Naive thymus-derived CD8-positive, alpha-beta T cell (primary cell): Measurements from ENCODE around the gene SRPK2. TPM values are rescaled to one million over a fixed set of nuclear protein-coding genes. Genes with fewer than 3 reads are reported as not detected.
A peak's percentile ranks its signal among the peaks of the same experiment; 100 is the strongest.
"Not testable (repeated sequence)": the region's sequence is repeated elsewhere in the genome, so short reads cannot be mapped to it uniquely, and the experiment has no call there.

Source experiments
- ATAC-seq, 2 donors: fragments of 150-1000 bp; cut with Tn5 transposase in 1 of 2; sonication (Bioruptor Pico), chemical (Tn5 transposase) in 1 of 2; 1 replicate in 1 of 2; 2 replicates in 1 of 2; pipeline ENCODE4 v1.10.0; 2021; ENCODE audit warnings: mild to moderate bottlenecking in 2 of 2, moderate library complexity in 2 of 2
- POLR2A ChIA-PET: fragments of 350-600 bp; sonication (Branson Sonifier 250); formaldehyde crosslinking; loops from one replicate; lab custom pipeline; 2021; ENCODE audit warnings: antibody characterized with exemption; lab: Charles Lee
- DNase-seq, 10 donors: peaks; one replicate each; pipeline versions ENCODE4 v3.0.0 to v3.0.0-alpha.2; 2020 to 2022
- H3K27ac Mint-ChIP-seq, 10 donors: one replicate each; pipeline ENCODE4 v1.8.0; 2020 to 2022; ENCODE audit warnings: mild to moderate bottlenecking in 10 of 10, mixed read lengths in 10 of 10, moderate library complexity in 4 of 10, inconsistent platforms in 1 of 10
- H3K27me3 Mint-ChIP-seq, 5 donors: one replicate each; pipeline ENCODE4 v1.8.0; 2021 to 2022; ENCODE audit warnings: mixed read lengths in 5 of 5
- H3K36me3 Mint-ChIP-seq, 3 donors: one replicate each; pipeline ENCODE4 v1.8.0; 2020 to 2022; ENCODE audit warnings: mixed read lengths in 3 of 3, mild to moderate bottlenecking in 2 of 3, inconsistent platforms in 1 of 3
- H3K4me1 Mint-ChIP-seq, 4 donors: one replicate each; pipeline ENCODE4 v1.8.0; 2021 to 2022; ENCODE audit warnings: mixed read lengths in 4 of 4
- H3K4me3 Mint-ChIP-seq, 10 donors: one replicate each; pipeline ENCODE4 v1.8.0; 2020 to 2022; ENCODE audit warnings: mild to moderate bottlenecking in 10 of 10, mixed read lengths in 10 of 10, moderate library complexity in 6 of 10, inconsistent platforms in 1 of 10
- H3K9me3 Mint-ChIP-seq, 9 donors: one replicate each; pipeline ENCODE4 v1.8.0; 2020 to 2022; ENCODE audit warnings: mixed read lengths in 9 of 9, mild to moderate bottlenecking in 3 of 9, inconsistent platforms in 1 of 9, moderate library complexity in 1 of 9
- polyA plus RNA-seq, 3 donors: library from polyadenylated mRNA; unstranded; fragments of 300-500 nt; fragmentation: Illumina TruSeq; gene quantifications; one replicate each; pipeline ENCODE4 v1.2.3, GENCODE V29; 2021
- total RNA-seq, 8 experiments: library from RNA in 2 of 8; stranded (reverse) in 2 of 8; gene quantifications; one replicate each; pipeline ENCODE4 v1.2.3 and lab custom pipeline; 2021 to 2026

Gene SRPK2
- total RNA-seq (10 to 100 TPM; 39.2 to 40.4 TPM), polyA plus RNA-seq (10 to 100 TPM; 39.5 to 47.1 (median 41.4) TPM), total RNA-seq (lab: John Stamatoyannopoulos, UW) (42.1 to 54.6 (median 53.5) reads per million in 6 experiments)

DNA sequence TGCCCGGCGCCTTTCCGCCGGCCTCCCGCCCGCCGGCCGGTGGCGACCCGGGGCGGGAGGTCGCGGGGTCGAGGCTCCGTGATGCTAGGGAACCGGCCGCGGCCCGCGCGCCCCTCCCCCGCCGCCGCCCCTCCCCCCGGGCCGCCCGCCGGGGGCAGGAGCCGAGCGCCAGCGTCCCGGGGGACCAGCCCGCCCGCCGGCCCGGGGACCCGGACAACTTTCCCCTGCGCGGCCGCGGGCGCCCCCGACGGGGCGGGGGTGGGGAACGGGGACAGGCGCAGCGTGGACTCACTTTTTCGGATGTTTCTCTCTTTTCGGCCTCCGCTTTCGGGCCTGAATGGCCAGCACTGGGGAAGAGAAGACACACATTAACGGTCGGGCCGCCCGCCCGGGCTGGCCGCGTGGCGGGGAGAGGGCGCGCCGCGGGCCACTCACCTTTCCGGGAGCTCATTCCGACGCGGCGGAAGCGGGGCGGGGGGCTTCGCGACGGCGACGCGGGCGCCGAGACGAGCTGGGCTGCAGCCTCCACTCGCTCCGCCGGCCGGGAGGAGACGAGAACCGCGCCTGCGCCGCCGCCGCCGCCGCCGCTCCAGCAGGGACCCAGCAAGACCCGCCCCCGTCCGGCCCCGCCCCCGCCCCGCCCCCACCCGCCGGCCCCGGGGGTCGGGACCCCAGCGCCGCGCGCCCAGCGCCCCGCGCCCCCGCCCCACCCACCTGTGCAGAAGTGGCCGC is at the start of gene SRPK2:
Gene SRPK2 (minus strand): TSS at position 566 of the 732 bp plus-strand sequence.
- DNase-seq: peak; percentile 62 to 87 (median 72)
- peaks cover 19 to 39% (median 34%) of the 10 kb centered on the region in 4 donors for H3K4me1 Mint-ChIP-seq
- POLR2A ChIA-PET: interaction anchor here (0.6 to 2.9 kb wide), 11 partner anchors 10 to 723 kb away, joined by 3 to 21 read pairs (median 4); partner anchors contain the start of gene KMT2E

GRCh38 chr7:105438254-105438653 is 49.5 kb upstream of the SRPK2 start:
- no peak for ATAC-seq
- DNase-seq: no peak
- Mint-ChIP-seq H3K4me1 (no peaks in the 10 kb centered on the region), H3K4me3 (no peak overlapping the region), H3K27ac (no peak overlapping the region), H3K27me3 (no peaks in the 10 kb centered on the region), H3K36me3 (no peaks in the 10 kb centered on the region), H3K9me3 (no peaks in the 10 kb centered on the region)
- POLR2A ChIA-PET: no interaction called here

More for the DNA sequence above, at the start of gene SRPK2:
- Mint-ChIP-seq H3K27ac (peak within 1 kb of the TSS; percentile 90 to 99 (median 96)), H3K36me3 (peaks cover 0 to 2% (median 2%) of the 10 kb centered on the region in 3 donors), H3K4me3 (peak within 1 kb of the TSS; percentile 93 to 100 (median 98)), H3K9me3 (no peaks in the 10 kb centered on the region), H3K27me3 (no peaks in the 10 kb centered on the region)
- ATAC-seq: peak; percentile 77 to 78

- H3K4me1 Mint-ChIP-seq: not testable (repeated sequence)
These were observed 48.6 kb upstream of the SRPK2 start for GRCh38 chr7:105437356-105437755.

DNA sequence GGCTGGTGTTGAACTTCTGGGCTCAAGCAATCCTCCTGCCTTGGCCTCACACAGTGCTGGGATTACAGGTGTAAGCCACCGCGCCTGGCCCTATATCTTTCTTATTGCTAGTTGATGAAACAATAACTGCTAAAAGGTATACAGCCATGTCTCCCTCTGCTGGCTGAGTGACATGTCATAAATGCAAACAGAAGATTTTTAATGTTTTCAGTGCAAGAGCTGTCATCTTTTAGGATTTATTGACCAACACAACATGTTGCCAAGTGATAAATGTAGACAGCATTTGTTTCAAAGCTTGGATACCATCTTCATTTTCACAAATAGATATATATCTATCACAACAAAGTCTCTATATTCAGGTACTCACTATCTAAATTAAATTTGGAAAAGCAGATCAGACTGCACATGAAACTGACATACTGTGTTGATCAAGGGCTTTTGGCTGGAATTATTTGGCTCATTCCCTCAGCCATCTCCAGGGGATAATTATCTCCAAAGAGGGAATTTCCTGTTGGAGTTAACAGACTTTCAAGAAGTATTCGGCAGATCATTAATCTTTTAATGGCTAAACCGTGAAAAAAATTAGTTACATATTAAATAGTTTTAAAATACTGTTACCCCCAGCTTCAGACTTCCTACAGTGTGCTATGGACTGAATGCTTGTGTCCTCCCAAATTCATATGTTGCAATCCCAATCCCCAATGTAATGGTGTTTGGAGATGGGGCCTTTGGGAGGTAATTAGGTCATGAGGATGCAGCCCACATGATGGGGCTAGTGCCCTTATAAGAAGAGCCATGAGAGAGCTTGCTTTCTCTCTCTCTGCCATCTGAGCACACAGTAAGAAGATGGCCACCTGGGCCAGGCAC is 41.3 kb upstream of the SRPK2 start:
- Mint-ChIP-seq H3K27ac (peak overlapping the region in 4 of 10 donors; percentile 6 to 62 (median 30)), H3K4me3 (no peak overlapping the region), H3K9me3 (no peaks in the 10 kb centered on the region)

More at GRCh38 chr7:105437356-105437755, 48.6 kb upstream of the SRPK2 start:
- H3K27ac Mint-ChIP-seq: peak overlapping the region in 1 of 10 donors; percentile 20
- ATAC-seq, H3K36me3 Mint-ChIP-seq, POLR2A ChIA-PET, H3K9me3 Mint-ChIP-seq, H3K27me3 Mint-ChIP-seq, DNase-seq, H3K4me3 Mint-ChIP-seq: not testable (repeated sequence)

GRCh38 chr7:105426606-105427146 is 38.0 kb upstream of the SRPK2 start:
- no peaks in the 10 kb centered on the region for H3K36me3 Mint-ChIP-seq
- H3K27ac Mint-ChIP-seq: no peak overlapping the region
- H3K27me3 Mint-ChIP-seq: no peaks in the 10 kb centered on the region
- no peaks in the 10 kb centered on the region for H3K9me3 Mint-ChIP-seq
- no peak for DNase-seq
- POLR2A ChIA-PET: no interaction called here
- no peak overlapping the region for H3K4me3 Mint-ChIP-seq
- H3K4me1 Mint-ChIP-seq: peaks cover 0 to 3% (median 1%) of the 10 kb centered on the region in 4 donors
- ATAC-seq: no peak

More for the DNA sequence above, 41.3 kb upstream of the SRPK2 start:
- no peaks in the 10 kb centered on the region for H3K27me3 Mint-ChIP-seq
- peak; percentile 70 to 73 for ATAC-seq
- POLR2A ChIA-PET: interaction anchor here (0.5 to 0.8 kb wide), 4 partner anchors 35 to 415 kb away, joined by 3 to 6 read pairs (median 3); no protein-coding TSS in a partner anchor
- peak; percentile 12 to 77 (median 49) for DNase-seq
- peaks cover 0 to 3% (median 1%) of the 10 kb centered on the region in 4 donors for H3K4me1 Mint-ChIP-seq
- no peaks in the 10 kb centered on the region for H3K36me3 Mint-ChIP-seq

DNA sequence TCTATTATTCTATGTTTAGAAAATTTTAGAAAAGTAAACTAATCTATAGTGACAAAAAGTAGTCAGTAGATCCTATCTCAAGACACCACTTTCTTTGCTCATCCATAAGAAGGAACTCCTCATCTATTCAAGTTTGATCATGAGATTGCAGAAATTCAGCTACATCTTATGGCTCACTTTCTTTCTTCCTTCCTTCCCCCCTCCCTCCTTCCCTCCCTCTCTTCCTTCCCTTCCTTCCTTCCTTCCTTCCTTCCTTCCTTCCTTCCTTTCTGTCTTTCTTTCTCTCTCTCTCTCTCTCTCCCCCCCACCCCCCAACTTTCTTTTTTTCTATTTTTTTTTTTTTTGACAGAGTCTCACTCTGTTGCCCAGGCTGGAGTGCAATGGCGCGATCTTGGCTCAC is 35.3 kb upstream of the SRPK2 start:
- no peak for DNase-seq
- POLR2A ChIA-PET: no interaction called here
- Mint-ChIP-seq H3K36me3 (no peaks in the 10 kb centered on the region), H3K27ac (no peak overlapping the region), H3K9me3 (no peaks in the 10 kb centered on the region), H3K27me3 (no peaks in the 10 kb centered on the region), H3K4me3 (no peak overlapping the region), H3K4me1 (no peaks in the 10 kb centered on the region)
- no peak for ATAC-seq

DNA sequence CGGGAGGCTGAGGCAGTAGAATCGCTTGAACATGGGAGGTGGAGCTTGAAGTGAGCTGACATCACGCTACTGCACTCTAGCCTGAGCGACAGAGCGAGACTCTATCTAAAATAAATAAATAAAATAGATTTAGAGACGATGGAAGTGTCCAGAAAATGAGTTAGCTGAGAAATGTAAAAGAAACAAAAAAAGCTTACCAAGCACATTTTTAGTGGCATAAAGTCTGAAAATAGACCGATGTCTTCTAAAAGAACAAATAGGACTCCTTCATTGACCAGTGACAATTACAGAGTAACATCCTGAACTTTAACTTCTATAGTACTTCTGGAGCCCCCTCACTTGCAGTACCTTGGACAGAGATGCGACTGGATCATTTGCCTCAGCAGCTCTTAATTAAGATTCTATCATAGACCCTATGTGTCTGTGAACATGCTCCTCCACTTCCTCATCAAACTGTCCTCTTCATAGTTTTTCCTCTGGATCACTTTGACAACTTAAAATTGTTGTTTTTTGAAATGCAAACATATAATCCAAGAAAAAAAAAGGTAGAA is 25.2 kb upstream of the SRPK2 start:
- no peaks in the 10 kb centered on the region for H3K9me3 Mint-ChIP-seq
- H3K36me3 Mint-ChIP-seq: no peaks in the 10 kb centered on the region
- H3K4me1 Mint-ChIP-seq: peaks cover 2 to 7% (median 2%) of the 10 kb centered on the region in 4 donors
- ATAC-seq (no peak), DNase-seq (no peak)
- H3K27ac Mint-ChIP-seq: no peak overlapping the region
- H3K27me3 Mint-ChIP-seq: no peaks in the 10 kb centered on the region
- POLR2A ChIA-PET: no interaction called here
- H3K4me3 Mint-ChIP-seq: no peak overlapping the region

DNA sequence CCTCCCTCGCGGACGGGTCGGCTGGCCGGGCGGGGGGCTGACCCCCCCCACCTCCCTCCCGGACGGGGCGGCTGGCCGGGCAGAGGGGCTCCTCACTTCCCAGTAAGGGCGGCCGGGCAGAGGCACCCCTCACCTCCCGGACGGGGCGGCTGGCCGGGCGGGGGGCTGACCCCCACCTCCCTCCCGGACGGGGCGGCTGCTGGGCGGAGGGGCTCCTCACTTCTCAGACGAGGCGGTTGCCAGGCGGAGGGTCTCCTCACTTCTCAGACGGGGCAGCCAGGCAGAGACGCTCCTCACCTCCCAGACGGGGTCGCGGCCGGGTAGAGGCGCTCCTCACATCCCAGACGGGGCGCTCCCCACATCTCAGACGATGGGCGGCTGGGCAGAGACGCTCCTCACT is 22.1 kb upstream of the SRPK2 start:
- H3K9me3 Mint-ChIP-seq, ATAC-seq, H3K4me1 Mint-ChIP-seq, H3K27me3 Mint-ChIP-seq, H3K27ac Mint-ChIP-seq, H3K36me3 Mint-ChIP-seq, POLR2A ChIA-PET, DNase-seq, H3K4me3 Mint-ChIP-seq: not testable (repeated sequence)

- H3K27ac Mint-ChIP-seq, H3K27me3 Mint-ChIP-seq, H3K4me1 Mint-ChIP-seq, H3K4me3 Mint-ChIP-seq, DNase-seq, H3K9me3 Mint-ChIP-seq, ATAC-seq, H3K36me3 Mint-ChIP-seq, POLR2A ChIA-PET: not testable (repeated sequence)
These were observed 21.1 kb upstream of the SRPK2 start for GRCh38 chr7:105409775-105410174.

GRCh38 chr7:105408791-105409410 is 20.2 kb upstream of the SRPK2 start:
- Mint-ChIP-seq H3K27ac (no peak overlapping the region), H3K36me3 (no peaks in the 10 kb centered on the region), H3K4me3 (no peak overlapping the region), H3K27me3 (no peaks in the 10 kb centered on the region), H3K9me3 (no peaks in the 10 kb centered on the region), H3K4me1 (no peaks in the 10 kb centered on the region)
- no peak for ATAC-seq
- POLR2A ChIA-PET: no interaction called here
- no peak for DNase-seq

DNA sequence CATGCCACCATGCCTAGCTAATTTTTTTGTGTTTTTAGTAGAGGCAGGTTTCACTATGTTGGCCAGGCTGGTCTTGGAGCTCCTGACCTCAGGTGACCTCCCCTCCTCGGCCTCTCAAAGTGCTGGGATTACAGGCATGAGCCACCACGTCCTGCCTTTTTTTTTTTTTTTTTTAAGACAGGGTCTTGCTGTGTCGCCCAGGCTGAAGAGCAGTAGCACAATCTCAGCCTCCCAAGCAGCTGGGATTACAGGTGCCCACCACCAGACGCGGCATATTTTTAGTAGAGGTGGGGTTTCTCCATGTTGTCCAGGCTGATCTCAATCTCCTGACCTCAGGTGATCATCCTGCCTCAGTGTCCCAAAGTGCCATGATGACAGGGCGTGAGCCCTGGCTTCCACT is 14.4 kb upstream of the SRPK2 start:
- H3K36me3 Mint-ChIP-seq: no peaks in the 10 kb centered on the region
- H3K4me3 Mint-ChIP-seq: no peak overlapping the region
- no peaks in the 10 kb centered on the region for H3K9me3 Mint-ChIP-seq
- H3K4me1 Mint-ChIP-seq: no peaks in the 10 kb centered on the region
- no peak overlapping the region for H3K27ac Mint-ChIP-seq
- POLR2A ChIA-PET: interaction anchor here (0.7 kb wide), 1 partner anchor 9 kb away, joined by 3 read pairs; no protein-coding TSS in a partner anchor
- DNase-seq: no peak
- no peaks in the 10 kb centered on the region for H3K27me3 Mint-ChIP-seq
- ATAC-seq: no peak
